ENCODE data around the gene KHDRBS2. TPM values are rescaled to one million over a fixed set of nuclear protein-coding genes. Genes with fewer than 3 reads are reported as not detected.
A peak's percentile ranks its signal among the peaks of the same experiment; 100 is the strongest.

KHDRBS2 gene
- polyA plus RNA-seq (2013, experiment 1 of 2): 7.9 TPM
- 8.0 TPM for polyA plus RNA-seq (2013, experiment 2 of 2)

GRCh38 chr6:62285612-62286469 is at the start of gene KHDRBS2:
Gene KHDRBS2 (minus strand): TSS chr6:62286225.
- Histone ChIP-seq H2BK12ac (ENCODE audit: low read length) (no peak within 1 kb of the TSS), H2BK15ac (ENCODE audit: low read length) (peak within 1 kb of the TSS; percentile 13), H3K9me3 (replicated peaks in 1 of 2; ENCODE audit: control insufficient read depth in 2 of 2, insufficient read depth in 1 of 2, low read depth in 1 of 2, low read length in 2 of 2) (no peaks in the 10 kb centered on the region), H3K27me3 (ENCODE audit: control insufficient read depth in 3 of 3, insufficient read depth in 3 of 3, low read depth in 1 of 3, low read length in 3 of 3) (peaks cover 0 to 14% (median 0%) of the 10 kb centered on the region in 3 experiments), H4K8ac (ENCODE audit: low read depth, low read length) (no peak within 1 kb of the TSS), H2BK5ac (ENCODE audit: low read length) (peak within 1 kb of the TSS; percentile 33), H3K23ac (ENCODE audit: low read depth, low read length, poor library complexity) (peak within 1 kb of the TSS; percentile 51), H3K27ac (replicated peaks; ENCODE audit: low read length) (peak within 1 kb of the TSS; percentile 62), H2AFZ (ENCODE audit: low read length) (peak within 1 kb of the TSS; percentile 98), H3K36me3 (replicated peaks in 1 of 2; ENCODE audit: control insufficient read depth in 2 of 2, insufficient read depth in 2 of 2, low read length in 2 of 2) (no peaks in the 10 kb centered on the region), H2AK5ac (ENCODE audit: low read depth, low read length) (no peak within 1 kb of the TSS), H3K9ac (ENCODE audit: low read depth, low read length, poor library complexity) (peak within 1 kb of the TSS; percentile 97), H3K4me3 (ENCODE audit: low read length in 2 of 2) (peak within 1 kb of the TSS; percentile 70 to 92), H3K4me1 (ENCODE audit: control insufficient read depth in 2 of 2, insufficient read depth in 1 of 2, low read depth in 1 of 2, low read length in 2 of 2) (peaks cover 0 to 6% of the 10 kb centered on the region in 2 donors), H3K4me2 (ENCODE audit: insufficient read depth, low read length, poor library complexity, severe bottlenecking) (peak within 1 kb of the TSS; percentile 86), H3K14ac (ENCODE audit: low read length) (peak within 1 kb of the TSS; percentile 89), H3K4ac (ENCODE audit: low read length) (no peak within 1 kb of the TSS), H3K79me1 (ENCODE audit: low read depth, low read length) (no peaks in the 10 kb centered on the region), H4K91ac (ENCODE audit: low read depth, low read length, poor library complexity) (no peak within 1 kb of the TSS), H2BK120ac (ENCODE audit: low read depth, low read length) (no peak within 1 kb of the TSS), H3K18ac (ENCODE audit: low read length) (peak within 1 kb of the TSS; percentile 94)
- WGBS, 2 donors (ENCODE audit: extremely low coverage in 2 of 2, insufficient read length in 2 of 2, insufficient replicate concordance in 1 of 2): no CpG with 5 or more reads among the region's 66 CpGs
- DNase-seq (ENCODE audit: low spot score): peak; percentile 85

- Histone ChIP-seq H2BK120ac (ENCODE audit: low read depth, low read length) (no peak overlapping the region), H3K9ac (ENCODE audit: low read depth, low read length, poor library complexity) (no peak overlapping the region), H3K4me2 (ENCODE audit: insufficient read depth, low read length, poor library complexity, severe bottlenecking) (no peak overlapping the region), H2BK12ac (ENCODE audit: low read length) (no peak overlapping the region), H3K27me3 (ENCODE audit: control insufficient read depth in 3 of 3, insufficient read depth in 3 of 3, low read depth in 1 of 3, low read length in 3 of 3) (no peaks in the 10 kb centered on the region), H3K4me1 (ENCODE audit: control insufficient read depth in 2 of 2, insufficient read depth in 1 of 2, low read depth in 1 of 2, low read length in 2 of 2) (peaks cover 3 to 17% of the 10 kb centered on the region in 2 donors), H2BK15ac (ENCODE audit: low read length) (no peak overlapping the region), H3K79me1 (ENCODE audit: low read depth, low read length) (no peaks in the 10 kb centered on the region), H2BK5ac (ENCODE audit: low read length) (no peak overlapping the region), H4K8ac (ENCODE audit: low read depth, low read length) (no peak overlapping the region), H3K36me3 (replicated peaks in 1 of 2; ENCODE audit: control insufficient read depth in 2 of 2, insufficient read depth in 2 of 2, low read length in 2 of 2) (no peaks in the 10 kb centered on the region), H3K4ac (ENCODE audit: low read length) (no peak overlapping the region), H3K14ac (ENCODE audit: low read length) (no peak overlapping the region), H2AFZ (ENCODE audit: low read length) (no peak overlapping the region), H4K91ac (ENCODE audit: low read depth, low read length, poor library complexity) (no peak overlapping the region), H3K23ac (ENCODE audit: low read depth, low read length, poor library complexity) (no peak overlapping the region), H2AK5ac (ENCODE audit: low read depth, low read length) (no peak overlapping the region), H3K18ac (ENCODE audit: low read length) (no peak overlapping the region), H3K9me3 (replicated peaks in 1 of 2; ENCODE audit: control insufficient read depth in 2 of 2, insufficient read depth in 1 of 2, low read depth in 1 of 2, low read length in 2 of 2) (no peaks in the 10 kb centered on the region), H3K4me3 (ENCODE audit: low read length in 2 of 2) (no peak overlapping the region), H3K27ac (replicated peaks; ENCODE audit: low read length) (no peak overlapping the region)
- WGBS, 2 donors (ENCODE audit: extremely low coverage in 2 of 2, insufficient read length in 2 of 2, insufficient replicate concordance in 1 of 2): no CpG with 5 or more reads among the region's 2 CpGs
- DNase-seq (ENCODE audit: low spot score): no peak
These were observed 42.6 kb upstream of the KHDRBS2 start for GRCh38 chr6:62328607-62329006.

- DNase-seq (ENCODE audit: low spot score): no peak
- H2AK5ac ChIP-seq (ENCODE audit: low read depth, low read length): no peak overlapping the region
- H3K9me3 ChIP-seq (replicated peaks in 1 of 2; ENCODE audit: control insufficient read depth in 2 of 2, insufficient read depth in 1 of 2, low read depth in 1 of 2, low read length in 2 of 2): no peaks in the 10 kb centered on the region
- no peaks in the 10 kb centered on the region for H3K27me3 ChIP-seq (ENCODE audit: control insufficient read depth in 3 of 3, insufficient read depth in 3 of 3, low read depth in 1 of 3, low read length in 3 of 3)
- H3K4ac ChIP-seq (ENCODE audit: low read length): no peak overlapping the region
- H2BK12ac ChIP-seq (ENCODE audit: low read length): no peak overlapping the region
- no peak overlapping the region for H2BK5ac ChIP-seq (ENCODE audit: low read length)
- H3K18ac ChIP-seq (ENCODE audit: low read length): no peak overlapping the region
- H3K9ac ChIP-seq (ENCODE audit: low read depth, low read length, poor library complexity): no peak overlapping the region
- WGBS, 2 donors (ENCODE audit: extremely low coverage in 2 of 2, insufficient read length in 2 of 2, insufficient replicate concordance in 1 of 2): no CpG with 5 or more reads among the region's 4 CpGs
- H2BK15ac ChIP-seq (ENCODE audit: low read length): no peak overlapping the region
- H3K14ac ChIP-seq (ENCODE audit: low read length): no peak overlapping the region
- no peak overlapping the region for H3K4me2 ChIP-seq (ENCODE audit: insufficient read depth, low read length, poor library complexity, severe bottlenecking)
- H2BK120ac ChIP-seq (ENCODE audit: low read depth, low read length): no peak overlapping the region
- no peak overlapping the region for H4K8ac ChIP-seq (ENCODE audit: low read depth, low read length)
- H3K23ac ChIP-seq (ENCODE audit: low read depth, low read length, poor library complexity): no peak overlapping the region
- H2AFZ ChIP-seq (ENCODE audit: low read length): peak overlapping the region; percentile 45
- H3K4me1 ChIP-seq (ENCODE audit: control insufficient read depth in 2 of 2, insufficient read depth in 1 of 2, low read depth in 1 of 2, low read length in 2 of 2): peaks cover 3 to 18% of the 10 kb centered on the region in 2 donors
- H3K36me3 ChIP-seq (replicated peaks in 1 of 2; ENCODE audit: control insufficient read depth in 2 of 2, insufficient read depth in 2 of 2, low read length in 2 of 2): no peaks in the 10 kb centered on the region
- H3K79me1 ChIP-seq (ENCODE audit: low read depth, low read length): no peaks in the 10 kb centered on the region
- H4K91ac ChIP-seq (ENCODE audit: low read depth, low read length, poor library complexity): no peak overlapping the region
- no peak overlapping the region for H3K27ac ChIP-seq (replicated peaks; ENCODE audit: low read length)
- no peak overlapping the region for H3K4me3 ChIP-seq (ENCODE audit: low read length in 2 of 2)
These were observed 38.8 kb upstream of the KHDRBS2 start for GRCh38 chr6:62324834-62325233.

- Histone ChIP-seq H3K27me3 (ENCODE audit: control insufficient read depth in 3 of 3, insufficient read depth in 3 of 3, low read depth in 1 of 3, low read length in 3 of 3) (no peaks in the 10 kb centered on the region), H3K23ac (ENCODE audit: low read depth, low read length, poor library complexity) (no peak overlapping the region), H3K4me3 (ENCODE audit: low read length in 2 of 2) (no peak overlapping the region), H3K27ac (replicated peaks; ENCODE audit: low read length) (no peak overlapping the region), H3K36me3 (replicated peaks in 1 of 2; ENCODE audit: control insufficient read depth in 2 of 2, insufficient read depth in 2 of 2, low read length in 2 of 2) (no peaks in the 10 kb centered on the region), H3K79me1 (ENCODE audit: low read depth, low read length) (no peaks in the 10 kb centered on the region), H2BK15ac (ENCODE audit: low read length) (no peak overlapping the region), H3K9me3 (replicated peaks in 1 of 2; ENCODE audit: control insufficient read depth in 2 of 2, insufficient read depth in 1 of 2, low read depth in 1 of 2, low read length in 2 of 2) (no peaks in the 10 kb centered on the region), H3K9ac (ENCODE audit: low read depth, low read length, poor library complexity) (no peak overlapping the region), H2BK120ac (ENCODE audit: low read depth, low read length) (no peak overlapping the region), H3K4me2 (ENCODE audit: insufficient read depth, low read length, poor library complexity, severe bottlenecking) (no peak overlapping the region), H3K4me1 (ENCODE audit: control insufficient read depth in 2 of 2, insufficient read depth in 1 of 2, low read depth in 1 of 2, low read length in 2 of 2) (peaks cover 3 to 16% of the 10 kb centered on the region in 2 donors), H4K8ac (ENCODE audit: low read depth, low read length) (no peak overlapping the region), H3K4ac (ENCODE audit: low read length) (no peak overlapping the region), H4K91ac (ENCODE audit: low read depth, low read length, poor library complexity) (no peak overlapping the region), H2BK12ac (ENCODE audit: low read length) (no peak overlapping the region), H2BK5ac (ENCODE audit: low read length) (no peak overlapping the region), H3K14ac (ENCODE audit: low read length) (no peak overlapping the region), H3K18ac (ENCODE audit: low read length) (no peak overlapping the region), H2AFZ (ENCODE audit: low read length) (no peak overlapping the region), H2AK5ac (ENCODE audit: low read depth, low read length) (no peak overlapping the region)
- WGBS, 2 donors (ENCODE audit: extremely low coverage in 2 of 2, insufficient read length in 2 of 2, insufficient replicate concordance in 1 of 2): no CpG with 5 or more reads among the region's 7 CpGs
- no peak for DNase-seq (ENCODE audit: low spot score)
These were observed 37.9 kb upstream of the KHDRBS2 start for GRCh38 chr6:62323818-62324431.
